Measurements from ENCODE around the gene C11orf16.
"Not testable (repeated sequence)": the region's sequence is repeated elsewhere in the genome, so short reads cannot be mapped to it uniquely, and the experiment has no call there.

The C11orf16 gene

DNA sequence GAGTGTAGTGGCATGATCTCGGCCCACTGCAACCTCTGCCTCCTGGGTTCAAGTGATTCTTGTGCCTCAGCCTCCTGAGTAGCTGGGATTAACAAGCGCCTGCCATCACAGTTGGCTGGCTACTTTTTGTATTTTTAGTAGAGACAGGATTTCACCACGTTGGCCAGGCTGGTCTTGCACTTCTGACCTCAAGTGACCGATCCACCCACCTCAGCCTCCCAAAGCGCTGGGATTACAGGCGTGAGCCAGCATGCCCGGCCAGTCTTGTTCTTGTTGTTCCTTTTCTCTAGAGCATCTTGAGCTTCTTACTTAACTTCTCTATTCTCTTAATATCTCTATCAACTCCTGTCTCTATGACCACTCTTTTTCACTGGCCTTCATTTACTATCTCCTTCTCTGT, 51.2 kb downstream of the C11orf16 start:
- DNase-seq: not testable (repeated sequence)

DNA sequence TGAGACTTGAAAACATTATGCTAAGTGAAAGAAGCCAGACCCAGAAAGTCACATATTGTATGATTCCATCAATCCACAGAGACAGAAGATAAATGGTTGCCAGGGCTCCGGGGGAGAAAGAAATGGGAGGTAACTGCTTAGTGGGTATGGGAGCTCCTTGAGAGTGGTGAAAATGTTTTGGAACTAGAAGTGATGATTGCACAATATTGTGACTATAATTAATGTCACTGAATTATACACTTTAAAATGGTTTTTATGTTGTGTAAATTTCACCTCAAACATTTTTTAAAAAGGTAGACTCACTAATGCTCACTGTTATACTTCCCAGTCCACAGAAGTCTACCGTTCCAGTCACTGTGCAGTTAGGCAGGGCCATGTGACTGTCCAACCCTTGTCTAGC, 54.0 kb downstream of the C11orf16 start:
- no peak for DNase-seq

DNA sequence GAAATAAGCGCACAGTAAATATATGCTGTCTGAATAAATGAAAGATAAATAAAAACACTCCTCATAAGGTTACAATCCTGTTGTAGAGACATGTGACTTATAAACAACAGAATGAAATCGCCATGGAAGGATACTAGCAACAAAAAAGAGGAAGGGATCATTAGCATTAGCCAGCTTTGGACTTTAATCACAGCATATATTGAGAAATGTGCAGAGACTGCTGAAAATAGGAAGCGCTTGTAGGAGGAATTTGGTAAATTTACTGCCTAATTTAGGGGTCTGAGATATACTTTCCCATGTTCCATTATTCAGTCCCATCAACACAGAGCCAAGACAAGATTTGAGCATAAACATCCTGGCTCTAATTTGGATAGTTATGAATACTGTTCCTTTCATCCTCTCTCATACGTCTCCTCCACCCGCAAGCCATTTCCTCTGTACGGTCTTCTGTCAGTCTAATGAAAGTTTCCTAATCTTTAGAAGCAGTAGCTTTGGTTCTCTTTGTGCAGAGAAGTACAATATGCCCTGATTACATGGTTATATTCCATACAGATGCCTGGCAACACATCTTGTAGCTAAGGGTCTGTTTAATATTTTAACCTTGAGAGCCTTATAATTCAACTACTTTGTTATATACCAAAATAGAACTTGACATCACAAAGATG, 58.9 kb downstream of the C11orf16 start:
- no peak for DNase-seq

DNA sequence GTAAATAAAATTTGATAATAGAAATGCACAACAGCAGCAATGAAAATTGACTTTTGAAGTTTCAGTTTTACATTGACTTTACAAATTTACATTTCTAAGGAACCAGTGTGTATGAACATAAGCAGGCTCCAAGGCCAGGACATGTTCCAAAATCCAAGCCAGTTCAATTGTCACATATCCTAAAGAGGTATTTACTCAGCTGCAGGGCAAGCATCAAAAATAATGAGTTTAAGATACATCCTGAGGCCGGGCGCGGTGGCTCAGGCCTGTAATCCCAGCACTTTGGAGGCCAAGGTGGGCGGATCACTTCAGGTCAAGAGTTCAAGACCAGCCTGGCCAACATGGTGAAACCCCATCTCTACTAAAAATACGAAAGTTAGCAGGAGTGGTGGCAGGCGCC, 60.8 kb downstream of the C11orf16 start:
- DNase-seq: no peak

DNA sequence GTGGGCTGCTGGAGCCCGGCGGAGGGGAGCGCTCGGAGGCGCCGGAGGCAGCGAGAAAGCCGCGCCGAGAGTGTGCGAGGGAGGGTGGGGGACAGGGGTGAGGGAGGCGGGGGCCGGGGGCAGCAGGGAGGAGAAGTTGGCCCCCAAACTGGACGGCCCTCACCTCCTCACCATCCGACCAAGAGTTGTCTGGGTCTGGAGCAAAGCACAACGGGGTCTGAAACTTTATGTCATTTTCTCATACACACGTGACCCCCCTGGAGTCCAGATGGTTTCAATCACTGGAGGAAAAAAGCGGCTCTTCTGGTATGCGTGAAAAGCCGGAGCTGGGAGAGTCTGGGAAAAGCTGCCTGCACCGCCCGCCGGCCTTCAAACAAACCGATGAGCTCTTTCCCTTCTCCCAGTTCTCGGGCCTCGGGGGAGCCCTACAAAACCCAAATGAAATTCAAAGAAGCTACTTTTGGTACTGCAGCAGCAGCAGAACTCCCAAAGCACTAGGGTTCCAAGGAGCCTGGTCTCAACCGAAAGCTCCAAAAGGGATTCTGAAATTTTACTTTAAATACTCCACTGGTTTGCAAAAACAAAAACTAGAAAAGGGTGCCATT, 61.5 kb downstream of the C11orf16 start:
- DNase-seq: no peak

DNA sequence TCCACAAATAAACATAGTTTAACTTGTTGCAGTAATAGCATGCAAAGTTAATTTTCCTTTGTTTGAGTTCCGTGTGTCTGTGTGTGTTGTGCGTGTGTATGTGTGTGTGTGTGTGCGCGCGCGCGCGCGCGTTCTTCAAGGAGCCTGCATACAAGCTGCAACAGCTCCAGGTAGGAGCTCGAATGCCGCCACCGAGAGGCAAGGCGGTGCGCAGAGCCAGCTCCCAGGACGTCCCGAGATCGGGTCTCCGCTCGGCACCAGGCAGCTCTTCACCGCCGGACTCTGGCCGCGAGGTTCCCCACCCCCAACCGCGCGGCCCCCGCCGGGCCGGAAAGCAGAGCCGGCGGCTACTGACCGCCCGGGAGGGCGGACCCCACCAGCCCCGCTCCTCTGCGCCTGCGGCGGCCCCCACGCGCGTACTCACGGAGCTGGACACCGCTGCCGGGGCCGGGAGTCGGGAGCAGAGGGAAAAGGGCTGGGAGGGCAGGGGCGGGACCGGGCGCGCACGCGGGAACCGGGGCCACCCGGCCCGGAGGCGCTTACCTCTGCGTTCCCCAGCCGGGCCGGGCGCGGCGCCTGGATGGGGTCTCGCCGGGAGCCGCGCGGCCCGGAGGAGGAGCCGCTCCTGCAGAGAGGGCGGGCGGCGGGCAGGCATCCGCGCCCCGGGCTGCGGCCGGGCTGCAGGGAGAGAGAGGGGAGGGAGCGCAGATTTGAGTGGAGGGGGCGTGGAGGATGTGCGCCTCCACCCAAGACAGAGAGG, 62.2 kb downstream of the C11orf16 start:
- DNase-seq: no peak
